DOHH2 (cell line): ENCODE measurements around the gene TMEM52B.

Source experiments
- H3F3A ChIP-seq: fragments of 200-600 bp; sonication (generic), shearing (Covaris generic); 2 replicates; pipeline ENCODE4 v1.6.0; 2016; ENCODE audit warnings: antibody characterized with exemption, mild to moderate bottlenecking; ENCODE audit not compliant: control insufficient read depth, insufficient read depth
- H3K27ac ChIP-seq: fragments of 200-600 bp; sonication (generic); 2 replicates; pipeline ENCODE4 v1.5.1; 2014; ENCODE audit warnings: low read depth, mild to moderate bottlenecking, low read length, moderate library complexity
- H3K27me3 ChIP-seq: fragments of 200-600 bp; sonication (generic); 2 replicates; pipeline ENCODE4 v1.6.1; 2014; ENCODE audit warnings: mild to moderate bottlenecking, low read length, mixed read lengths; ENCODE audit not compliant: control insufficient read depth
- H3K36me3 ChIP-seq: fragments of 200-600 bp; sonication (generic); 2 replicates; pipeline ENCODE4 v1.6.1; 2014; ENCODE audit warnings: mild to moderate bottlenecking, low read length, moderate library complexity, mixed read lengths; ENCODE audit not compliant: control insufficient read depth
- H3K4me1 ChIP-seq: fragments of 200-600 bp; sonication (generic); 2 replicates; pipeline ENCODE4 v1.6.1; 2014; ENCODE audit warnings: mild to moderate bottlenecking, low read length, mixed read lengths; ENCODE audit not compliant: control insufficient read depth
- H3K4me2 ChIP-seq: fragments of 200-600 bp; sonication (generic); 2 replicates; pipeline ENCODE4 v1.6.0; 2014; ENCODE audit warnings: mild to moderate bottlenecking, low read length, moderate library complexity
- H3K4me3 ChIP-seq: fragments of 200-600 bp; sonication (generic); 2 replicates; pipeline ENCODE4 v1.5.1; 2014; ENCODE audit warnings: mild to moderate bottlenecking, low read length, mixed read lengths
- H3K79me2 ChIP-seq: fragments of 200-600 bp; sonication (generic); 2 replicates; pipeline ENCODE4 v1.6.1; 2014; ENCODE audit warnings: mild to moderate bottlenecking, low read length, mixed read lengths; ENCODE audit not compliant: control insufficient read depth
- H3K9me2 ChIP-seq: fragments of 200-600 bp; sonication (generic); replicated peaks from 2 replicates; pipeline ENCODE4 v1.6.1; 2014; ENCODE audit warnings: mild to moderate bottlenecking, low read length, mixed read lengths; ENCODE audit not compliant: control insufficient read depth
- H3K9me3 ChIP-seq: fragments of 200-600 bp; sonication (generic); 2 replicates; pipeline ENCODE4 v1.6.1; 2014; ENCODE audit warnings: antibody characterized with exemption, low read length, mixed read lengths; ENCODE audit not compliant: control insufficient read depth, insufficient read depth
- H4K20me1 ChIP-seq: fragments of 200-600 bp; sonication (generic); 2 replicates; pipeline ENCODE4 v1.6.0; 2014; ENCODE audit warnings: low read depth, mild to moderate bottlenecking, antibody characterized with exemption, low read length, moderate library complexity; ENCODE audit not compliant: control insufficient read depth, insufficient read depth
- EZH2phosphoT487 ChIP-seq: fragments of 200-600 bp; sonication (generic); IDR thresholded peaks from 2 replicates; pipeline ENCODE4 v1.6.1; 2017; ENCODE audit warnings: borderline replicate concordance, mild to moderate bottlenecking, antibody characterized with exemption, low read length, moderate library complexity, mixed read lengths
- TF ChIP-seq, protein P1 (sequence below): fragments of 200-600 bp; sonication (generic); IDR thresholded peaks from one replicate; pipeline ENCODE4 v1.5.1; 2014; ENCODE audit warnings: antibody characterized with exemption, mild to moderate bottlenecking, low read depth, low read length; ENCODE audit not compliant: poor library complexity, severe bottlenecking

The TMEM52B gene

DNA sequence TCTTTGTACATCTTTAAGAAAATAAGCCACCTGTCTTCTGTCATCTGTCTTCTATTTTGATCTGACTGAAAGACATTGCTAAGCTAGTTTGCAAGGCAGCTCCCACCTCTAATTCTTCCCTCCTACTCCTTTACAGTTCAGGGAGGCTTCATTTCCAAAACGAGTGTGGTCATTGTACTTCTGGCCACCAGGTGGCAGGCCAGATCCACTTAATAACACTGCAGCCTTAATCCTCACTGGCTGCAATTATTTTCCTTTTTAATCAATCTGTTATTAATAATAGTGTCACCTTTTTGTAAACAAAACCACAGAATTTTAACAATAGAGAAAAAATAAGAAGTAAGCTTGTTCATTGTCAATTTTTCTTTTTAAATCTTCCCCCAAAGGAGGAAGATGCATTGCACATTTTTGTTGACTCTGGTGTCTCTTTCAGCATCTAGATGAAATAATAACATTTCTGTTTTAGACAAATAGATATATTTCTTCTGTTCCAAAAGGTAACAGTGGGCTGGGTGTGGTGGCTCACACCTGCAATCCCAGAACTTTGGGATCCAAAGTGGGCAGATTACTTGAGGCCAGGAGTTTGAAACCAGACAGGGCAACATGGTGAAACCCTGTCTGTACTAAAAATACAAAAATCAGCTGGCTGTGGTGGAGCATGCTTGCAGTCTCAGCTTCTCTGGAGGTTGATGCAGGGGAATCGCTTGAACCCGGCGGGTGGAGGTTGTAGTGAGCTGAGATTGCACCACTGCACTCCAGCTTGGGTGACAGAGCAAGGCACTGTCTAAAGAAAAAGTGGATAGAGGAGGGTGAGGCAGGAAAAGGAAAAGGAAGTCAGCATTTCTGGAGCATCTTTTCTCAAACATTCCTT is 57.2 kb downstream of the TMEM52B start:
- Histone ChIP-seq H3K4me1 (peaks cover 10% of the 10 kb centered on the region), H3F3A (no peaks in the 10 kb centered on the region), H3K27ac (no peak overlapping the region), H3K4me3 (no peak overlapping the region), H3K9me2 (no peaks in the 10 kb centered on the region), H3K9me3 (peaks cover 41% of the 10 kb centered on the region), H3K4me2 (no peak overlapping the region), H3K27me3 (no peaks in the 10 kb centered on the region), H3K79me2 (no peaks in the 10 kb centered on the region), H3K36me3 (no peaks in the 10 kb centered on the region; the same call in 1 of the 2 replicates), H4K20me1 (no peaks in the 10 kb centered on the region)
- TF ChIP-seq, protein P1, sequence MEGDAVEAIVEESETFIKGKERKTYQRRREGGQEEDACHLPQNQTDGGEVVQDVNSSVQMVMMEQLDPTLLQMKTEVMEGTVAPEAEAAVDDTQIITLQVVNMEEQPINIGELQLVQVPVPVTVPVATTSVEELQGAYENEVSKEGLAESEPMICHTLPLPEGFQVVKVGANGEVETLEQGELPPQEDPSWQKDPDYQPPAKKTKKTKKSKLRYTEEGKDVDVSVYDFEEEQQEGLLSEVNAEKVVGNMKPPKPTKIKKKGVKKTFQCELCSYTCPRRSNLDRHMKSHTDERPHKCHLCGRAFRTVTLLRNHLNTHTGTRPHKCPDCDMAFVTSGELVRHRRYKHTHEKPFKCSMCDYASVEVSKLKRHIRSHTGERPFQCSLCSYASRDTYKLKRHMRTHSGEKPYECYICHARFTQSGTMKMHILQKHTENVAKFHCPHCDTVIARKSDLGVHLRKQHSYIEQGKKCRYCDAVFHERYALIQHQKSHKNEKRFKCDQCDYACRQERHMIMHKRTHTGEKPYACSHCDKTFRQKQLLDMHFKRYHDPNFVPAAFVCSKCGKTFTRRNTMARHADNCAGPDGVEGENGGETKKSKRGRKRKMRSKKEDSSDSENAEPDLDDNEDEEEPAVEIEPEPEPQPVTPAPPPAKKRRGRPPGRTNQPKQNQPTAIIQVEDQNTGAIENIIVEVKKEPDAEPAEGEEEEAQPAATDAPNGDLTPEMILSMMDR, result peak; percentile 82
- no peak for TF ChIP-seq EZH2phosphoT487

DNA sequence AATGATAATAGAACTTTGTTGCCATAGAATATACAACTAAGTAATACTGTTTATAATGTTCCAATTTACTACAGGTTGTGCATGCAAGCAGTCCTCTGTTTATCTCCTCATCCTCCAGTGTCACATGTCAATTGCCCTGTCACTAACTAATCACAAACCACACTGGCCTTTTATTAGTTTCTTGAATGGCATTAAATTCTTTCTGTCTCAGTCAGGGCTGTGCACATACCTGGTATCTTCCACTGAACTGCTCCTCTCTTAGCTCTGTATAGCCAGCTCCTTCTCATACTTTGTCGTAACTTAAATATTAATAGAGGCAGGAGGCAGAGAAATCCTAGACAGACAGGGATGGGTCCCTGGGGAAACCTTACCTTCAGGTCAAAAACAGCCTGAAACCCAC is 57.9 kb downstream of the TMEM52B start:
- H3K27ac ChIP-seq, result no peak overlapping the region
- TF ChIP-seq, protein P1, result no peak
- no peak for TF ChIP-seq EZH2phosphoT487

DNA sequence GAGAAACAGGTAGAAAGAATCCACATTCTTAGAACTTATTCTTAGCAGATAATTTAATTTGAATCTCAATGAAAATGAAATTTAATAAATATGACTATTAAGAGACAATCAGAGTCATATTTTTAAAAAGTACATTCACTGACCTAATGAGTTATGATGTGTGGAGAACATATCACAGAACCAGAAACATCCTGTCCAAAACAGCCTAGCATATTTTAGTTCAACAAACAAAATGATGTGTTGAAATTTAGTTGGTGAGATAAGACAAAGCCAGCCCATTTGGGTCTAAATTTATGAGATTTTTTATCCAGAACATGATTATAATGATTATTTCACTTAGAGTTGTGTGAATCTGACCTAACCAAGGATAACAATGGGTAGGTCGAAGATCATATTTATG is 59.7 kb downstream of the TMEM52B start:
- no peaks in the 10 kb centered on the region for H3K9me2 ChIP-seq
- no peaks in the 10 kb centered on the region for H3F3A ChIP-seq
- peaks cover 31% of the 10 kb centered on the region for H3K9me3 ChIP-seq
- H3K4me1 ChIP-seq, result peaks cover 33% of the 10 kb centered on the region
- no peaks in the 10 kb centered on the region for H3K27me3 ChIP-seq
- H3K27ac ChIP-seq, result no peak overlapping the region
- H3K36me3 ChIP-seq, result peaks cover 3% of the 10 kb centered on the region
- no peak overlapping the region for H3K4me2 ChIP-seq
- no peaks in the 10 kb centered on the region for H3K79me2 ChIP-seq
- TF ChIP-seq, protein P1, result no peak
- no peak for TF ChIP-seq EZH2phosphoT487
- no peak overlapping the region for H3K4me3 ChIP-seq
- no peaks in the 10 kb centered on the region for H4K20me1 ChIP-seq

More for the DNA sequence above, 57.9 kb downstream of the TMEM52B start:
- H3K4me1 ChIP-seq, result peaks cover 15% of the 10 kb centered on the region
- H3K36me3 ChIP-seq, result no peaks in the 10 kb centered on the region; the same call in 1 of the 2 replicates
- H3K4me3 ChIP-seq, result no peak overlapping the region
- H3K9me3 ChIP-seq, result peaks cover 39% of the 10 kb centered on the region
- no peak overlapping the region for H3K4me2 ChIP-seq
- no peaks in the 10 kb centered on the region for H3K79me2 ChIP-seq
- no peaks in the 10 kb centered on the region for H3K9me2 ChIP-seq
- no peaks in the 10 kb centered on the region for H3K27me3 ChIP-seq
- H4K20me1 ChIP-seq, result no peaks in the 10 kb centered on the region
- H3F3A ChIP-seq, result no peaks in the 10 kb centered on the region
